NCI-H1694 (cell line): Measurements from ENCODE around the gene STN1.
A peak's percentile ranks its signal among the peaks of the same experiment; 100 is the strongest.

Experiments
- DNase-seq: peaks from one replicate; lab custom pipeline; 2025; lab: John Stamatoyannopoulos, UW

STN1 gene

DNA sequence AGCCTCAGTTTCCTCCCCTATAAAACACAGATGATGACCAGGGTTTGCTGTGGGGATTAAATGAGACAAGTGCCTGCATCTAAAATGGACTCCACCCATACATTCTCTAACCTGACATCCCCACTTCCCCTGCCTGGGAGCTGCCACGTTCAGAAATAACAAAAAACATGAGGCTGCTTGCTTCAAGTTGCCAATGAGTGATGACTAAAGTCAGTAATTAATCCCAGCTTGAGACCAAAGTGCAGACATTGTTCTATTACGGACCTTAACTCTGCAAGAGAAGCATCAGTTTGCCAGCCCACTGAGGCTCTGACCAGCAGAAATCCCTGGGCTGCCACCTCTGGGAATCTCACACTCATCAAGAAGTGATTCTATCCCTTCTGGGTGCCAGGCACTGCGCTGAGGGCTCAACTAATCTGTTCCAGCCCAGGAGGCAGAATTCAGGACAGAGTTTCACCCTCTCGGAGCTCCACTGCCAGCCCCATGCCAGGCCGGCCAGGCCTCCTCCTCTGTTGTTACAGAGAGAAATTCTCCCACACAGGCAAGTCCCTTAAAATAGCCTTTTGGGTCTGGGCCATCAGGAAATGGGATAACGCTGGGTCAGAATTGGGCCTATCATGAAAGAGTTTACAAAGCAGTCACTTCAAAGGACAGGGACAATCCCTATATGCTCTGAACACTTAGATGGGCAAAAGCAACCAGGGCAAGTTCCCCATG is 74.0 kb downstream of the STN1 start:
- no peak for DNase-seq

DNA sequence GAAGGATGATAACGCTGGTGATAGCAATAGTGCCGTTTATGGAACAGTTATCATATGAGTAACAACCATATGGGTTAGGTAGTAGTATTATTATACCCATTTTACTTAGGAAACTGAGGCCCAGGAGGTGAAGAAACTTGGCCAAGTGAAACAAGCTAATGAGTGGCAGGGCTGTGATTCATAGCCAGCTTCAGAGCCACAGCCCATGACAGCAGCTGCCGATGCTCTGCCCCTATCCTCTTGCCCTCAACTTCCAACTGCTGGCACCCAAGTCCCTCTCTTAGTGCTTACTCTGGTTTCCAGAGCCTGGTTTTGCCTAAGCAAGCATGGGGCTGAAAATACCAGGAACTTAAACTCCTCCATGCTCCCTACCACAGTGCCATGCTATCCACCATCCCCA is 74.9 kb downstream of the STN1 start:
- DNase-seq: no peak

DNA sequence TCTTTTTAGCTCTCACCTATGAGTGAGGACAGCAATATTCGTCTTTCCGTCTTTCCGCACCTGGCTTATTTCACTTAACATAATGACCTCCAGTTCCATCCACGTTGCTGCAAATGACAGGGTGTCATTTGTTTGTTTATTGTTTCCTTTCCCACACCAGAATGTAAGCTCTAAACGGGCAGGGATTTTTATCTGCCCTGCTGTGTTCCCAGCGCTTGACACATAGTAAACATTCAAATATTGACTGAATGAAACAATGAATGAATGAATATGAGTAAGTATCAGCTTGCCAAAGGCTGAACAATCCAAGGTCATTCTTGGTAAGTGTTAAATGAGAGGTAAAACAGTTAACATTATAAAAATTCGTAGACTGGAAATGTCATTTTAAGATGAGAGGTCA is 75.4 kb downstream of the STN1 start:
- DNase-seq: no peak

DNA sequence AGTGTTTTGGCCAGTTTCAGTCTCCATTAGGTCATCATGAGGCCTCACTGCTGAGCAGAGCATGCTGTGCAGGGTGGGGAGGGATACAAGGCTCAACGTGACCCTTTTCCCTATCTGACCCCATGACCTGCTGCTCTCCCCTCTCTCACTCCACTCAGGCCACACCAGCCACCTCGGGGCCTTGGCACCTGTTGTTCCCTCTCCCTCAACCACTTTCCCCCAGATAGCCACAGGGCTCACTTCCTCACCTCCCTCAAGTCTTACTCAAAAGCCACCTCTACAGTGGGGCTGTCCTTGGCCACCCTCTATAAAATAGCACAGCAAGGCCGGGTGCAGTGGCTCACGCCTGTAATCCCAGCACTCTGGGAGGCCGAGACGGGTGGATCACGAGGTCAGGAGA is 76.5 kb downstream of the STN1 start:
- DNase-seq: no peak

DNA sequence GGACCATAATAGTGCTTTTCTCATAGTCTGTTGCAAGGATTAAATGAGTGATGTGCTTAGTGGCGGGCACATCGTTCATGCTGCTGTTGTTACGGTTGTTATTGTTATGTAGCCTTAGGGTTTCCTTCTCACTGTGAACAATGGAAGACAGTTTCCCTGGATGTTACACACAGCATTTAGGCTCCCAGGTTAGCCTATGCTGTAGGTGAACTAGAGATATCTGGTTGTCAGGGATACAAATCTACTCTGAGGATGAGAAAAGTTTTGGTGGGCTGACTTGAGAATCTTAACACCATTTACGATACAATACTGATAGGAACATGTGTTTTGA is 77.3 kb downstream of the STN1 start:
- no peak for DNase-seq

DNA sequence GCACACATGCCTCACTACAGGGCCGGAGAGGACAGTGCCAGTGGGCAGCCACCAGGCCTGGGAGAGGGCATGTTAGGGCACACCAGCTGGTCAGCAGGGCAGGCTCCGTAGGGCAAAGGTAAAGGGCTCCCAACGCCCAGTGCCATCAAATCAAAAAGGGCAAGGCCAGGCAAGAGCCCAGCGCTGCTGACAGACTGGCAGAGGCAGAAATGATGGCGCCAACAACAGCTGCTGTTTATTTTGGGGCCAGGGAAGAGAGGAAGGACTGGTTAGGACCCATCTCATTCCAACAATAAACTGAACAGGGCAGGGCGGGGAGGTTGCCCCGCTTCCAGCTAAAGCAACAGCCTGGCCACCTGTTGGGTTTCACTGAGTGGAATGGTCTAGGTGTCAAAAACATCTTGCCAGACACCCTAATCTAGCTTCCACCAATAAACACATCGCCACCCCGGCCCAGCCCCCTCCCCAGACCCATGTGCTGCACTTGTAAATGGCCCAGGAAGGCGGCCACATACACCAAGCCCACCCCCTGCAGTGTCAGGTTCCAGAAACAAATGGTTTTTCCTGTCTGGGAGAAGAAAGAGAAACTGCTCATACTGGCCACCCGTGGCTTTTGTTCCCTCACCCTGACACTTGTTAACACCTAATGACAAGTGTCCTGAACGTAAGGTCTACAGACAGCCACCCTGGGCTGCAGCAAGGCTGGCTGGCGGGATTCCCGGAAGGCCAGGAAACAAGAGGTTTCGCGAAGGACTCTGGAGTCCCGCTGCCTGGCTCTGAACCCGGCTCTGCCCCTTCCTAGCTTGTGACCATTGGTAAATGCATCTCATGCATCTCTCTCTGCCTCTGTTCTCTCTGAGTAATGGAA is 77.9 kb downstream of the STN1 start:
- DNase-seq: peak; percentile 93

DNA sequence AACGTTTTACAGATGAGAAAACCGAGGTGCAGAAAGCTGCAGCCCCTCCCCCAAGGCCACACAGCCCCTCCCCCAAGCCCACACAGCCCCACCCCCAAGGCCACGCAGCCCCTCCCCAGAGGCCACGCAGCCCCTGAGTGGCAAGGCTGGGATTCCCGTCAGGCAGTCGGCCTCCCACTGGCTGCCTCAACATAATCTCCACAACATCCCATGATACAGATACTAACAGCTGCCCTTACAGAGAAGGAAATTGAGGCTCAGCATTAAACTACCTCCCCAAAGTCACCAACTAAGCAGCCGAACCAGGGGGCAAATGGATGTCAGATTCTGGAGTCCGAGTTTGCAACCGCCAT is 78.5 kb downstream of the STN1 start:
- no peak for DNase-seq

DNA sequence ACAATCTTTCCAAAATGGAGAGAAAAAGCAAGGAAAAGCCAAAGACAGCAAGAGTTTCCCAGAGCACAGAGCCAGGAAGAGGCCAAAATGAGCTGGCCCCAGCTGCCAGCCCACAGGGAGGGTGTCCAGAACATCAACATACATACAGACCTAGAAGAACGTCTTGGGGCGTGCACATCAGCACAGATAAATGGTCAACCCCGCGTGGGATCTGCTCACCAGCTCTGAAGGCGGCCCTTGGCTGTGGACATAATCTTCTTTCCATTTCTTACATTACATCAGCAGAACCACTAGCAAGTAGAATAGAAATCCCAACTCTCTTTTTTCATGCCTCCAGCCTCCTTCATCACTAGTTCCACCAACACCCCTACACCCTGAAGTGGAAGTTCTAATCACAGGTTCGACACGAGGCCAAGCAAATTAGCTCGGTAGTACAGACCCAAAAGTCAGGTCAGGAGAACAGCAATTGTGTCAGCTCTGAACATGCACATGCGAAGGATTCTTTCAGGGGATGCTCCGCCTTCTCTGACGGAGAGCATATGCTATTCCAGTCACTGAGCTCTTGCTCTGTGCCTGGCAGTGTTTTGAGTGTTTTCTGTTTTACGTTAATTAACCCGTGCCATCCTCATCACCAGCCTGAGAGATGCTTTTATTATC is 79.0 kb downstream of the STN1 start:
- DNase-seq: peak; percentile 54

DNA sequence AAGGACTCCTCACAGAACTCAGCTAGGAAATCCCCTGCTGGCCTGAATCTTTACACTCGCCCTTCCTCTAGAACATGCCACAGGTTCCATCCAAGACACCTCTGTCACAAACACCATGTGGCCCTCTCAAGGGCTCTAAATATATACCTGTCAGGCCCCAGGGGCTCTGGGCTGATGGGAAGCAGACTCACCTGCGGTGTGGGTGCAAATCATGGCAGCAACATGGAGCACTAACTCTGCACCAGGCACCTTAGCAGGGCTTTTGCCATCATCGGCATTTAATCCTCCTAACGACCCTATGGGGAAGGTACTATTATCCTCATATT is 80.0 kb downstream of the STN1 start:
- no peak for DNase-seq

DNA sequence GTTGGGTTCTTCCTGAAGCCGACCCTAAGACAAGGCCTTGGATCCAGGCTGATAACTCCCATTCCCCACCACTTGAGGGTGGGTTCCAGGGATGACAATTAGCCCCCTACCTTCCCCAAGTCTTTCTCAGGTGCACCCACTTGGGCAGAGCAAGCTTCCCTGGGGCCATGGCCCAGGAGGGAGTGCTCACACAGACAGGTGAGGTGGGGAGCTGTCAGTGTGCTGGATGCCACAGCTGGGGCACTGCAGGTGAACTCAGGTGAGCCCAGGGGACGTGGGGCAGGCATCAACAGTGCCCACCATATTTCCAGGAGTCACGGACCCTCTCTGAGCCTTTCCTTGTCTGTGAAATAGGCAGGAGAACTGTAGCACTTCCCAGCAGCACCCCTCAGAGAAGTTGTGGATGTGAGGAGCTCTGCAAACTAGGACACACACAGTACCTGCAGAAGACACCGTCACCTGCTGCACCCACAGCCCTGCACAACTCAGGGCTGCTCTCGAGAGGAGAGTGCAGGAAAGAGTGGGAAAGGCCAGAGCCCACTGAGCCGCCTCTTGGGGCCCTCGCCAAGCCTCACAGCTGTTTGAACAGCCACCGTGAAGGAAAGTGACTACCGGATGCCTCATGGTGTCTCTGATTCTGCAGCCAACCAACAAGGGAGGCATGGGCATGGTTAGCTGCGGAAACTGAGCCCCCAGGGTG is 80.5 kb downstream of the STN1 start:
- DNase-seq: no peak

DNA sequence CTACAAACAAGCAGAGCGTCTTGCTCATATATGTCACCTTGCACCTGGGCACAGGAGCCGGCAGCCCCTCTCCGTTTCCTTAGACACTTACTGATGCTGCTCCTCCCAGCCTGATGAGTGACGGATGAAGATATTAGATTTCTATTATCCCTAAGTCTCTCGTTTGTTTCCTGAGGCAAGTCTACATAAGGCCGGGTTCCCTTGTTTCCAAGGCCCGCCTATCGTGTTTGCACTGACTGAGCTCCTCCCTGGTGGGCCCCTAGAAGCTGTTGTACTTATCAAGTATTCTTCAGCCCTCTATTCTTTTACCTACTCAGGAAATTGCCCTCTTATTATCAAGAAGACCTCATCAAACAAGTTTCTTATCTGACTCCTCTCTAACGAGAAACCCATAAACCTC is 81.1 kb downstream of the STN1 start:
- DNase-seq: no peak

DNA sequence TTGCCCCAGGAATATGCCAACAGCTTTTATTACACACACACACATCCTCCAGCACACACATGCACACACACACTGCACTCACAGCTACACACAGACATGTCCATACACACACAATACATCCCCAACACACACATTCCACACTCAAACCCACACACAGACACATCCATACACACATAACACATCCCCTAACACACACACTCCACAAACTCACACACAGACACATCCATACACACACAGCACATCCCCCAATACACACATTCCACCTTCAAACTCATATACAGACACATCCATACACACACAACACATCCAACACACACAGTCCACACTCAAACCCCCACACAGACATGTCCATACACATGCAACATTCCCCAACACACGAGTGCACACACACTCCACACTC is 81.7 kb downstream of the STN1 start:
- no peak for DNase-seq

DNA sequence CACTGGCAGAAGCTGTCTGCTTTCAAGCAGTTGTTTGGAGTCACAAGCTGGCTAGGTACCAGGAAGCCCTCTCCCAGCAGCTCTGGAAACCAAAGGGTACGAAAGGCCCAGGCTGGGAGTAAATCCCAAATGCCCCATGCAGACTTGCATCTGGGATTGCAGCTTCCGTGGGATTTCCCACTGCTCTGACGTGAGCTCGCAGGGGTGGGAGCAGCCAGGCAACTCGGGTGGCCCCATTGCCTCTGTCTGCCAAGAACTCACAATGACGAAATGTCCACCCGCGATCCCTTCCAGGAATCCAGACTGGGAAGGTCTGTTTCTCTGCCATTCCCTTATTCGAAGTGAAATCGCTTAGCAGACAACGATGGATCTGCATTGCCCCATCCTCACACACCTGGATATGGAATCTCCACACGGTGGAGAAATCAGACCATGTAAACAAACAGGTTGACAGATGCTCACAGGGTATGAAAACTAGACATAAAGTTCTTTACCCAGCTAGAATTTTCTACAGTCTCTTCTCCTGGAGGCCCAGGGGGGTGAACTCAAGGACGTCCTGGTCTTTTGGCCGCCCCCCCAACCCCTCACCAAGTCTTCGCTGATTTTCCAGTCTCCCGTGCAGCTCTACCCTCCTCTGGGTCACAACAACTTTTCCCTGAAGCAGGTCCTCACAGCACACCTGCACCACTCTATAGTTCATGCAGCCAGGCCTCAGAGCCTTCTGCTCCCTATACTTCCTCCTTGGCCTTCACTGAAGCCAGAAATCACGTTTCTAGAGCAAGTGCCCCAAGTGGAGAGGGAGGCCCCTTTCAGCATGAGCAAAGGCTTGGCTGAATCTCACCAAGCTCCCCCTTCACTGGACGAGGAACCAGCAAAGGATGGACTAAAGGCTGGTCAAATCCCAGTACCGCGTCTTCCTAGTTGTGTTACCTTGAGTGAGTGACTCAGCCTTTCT is 82.6 kb downstream of the STN1 start:
- DNase-seq: no peak

DNA sequence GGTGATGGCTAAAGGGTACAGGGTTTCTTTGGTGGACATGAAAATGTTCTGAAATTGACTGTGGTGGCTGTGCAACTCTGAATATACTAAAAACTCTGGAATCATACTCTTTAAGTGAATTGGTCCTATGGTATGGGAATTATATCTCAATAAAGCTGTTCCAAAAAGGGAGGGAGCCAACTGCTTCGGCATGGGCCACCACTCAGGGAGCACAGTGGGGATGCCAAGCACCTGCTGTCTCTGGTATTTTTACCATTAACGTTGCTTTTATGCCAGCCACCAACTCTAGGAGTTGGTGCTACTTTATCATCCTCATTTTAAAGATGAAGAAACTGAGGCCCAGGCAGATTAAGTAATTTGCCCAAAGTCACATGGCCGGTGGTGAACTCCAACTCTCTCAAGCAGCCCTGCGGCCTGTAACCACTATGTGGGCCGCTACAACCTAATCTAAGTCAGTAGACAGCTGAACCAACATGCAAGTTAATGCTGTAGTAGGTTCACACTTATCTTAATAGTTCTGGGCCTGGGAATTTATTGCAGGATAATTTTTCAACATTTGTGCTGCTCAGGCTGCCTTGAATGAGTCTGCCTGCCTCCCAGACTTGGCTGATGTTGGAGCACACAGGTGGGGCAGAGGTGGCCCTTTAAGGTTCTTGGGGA is 83.4 kb downstream of the STN1 start:
- DNase-seq: no peak

DNA sequence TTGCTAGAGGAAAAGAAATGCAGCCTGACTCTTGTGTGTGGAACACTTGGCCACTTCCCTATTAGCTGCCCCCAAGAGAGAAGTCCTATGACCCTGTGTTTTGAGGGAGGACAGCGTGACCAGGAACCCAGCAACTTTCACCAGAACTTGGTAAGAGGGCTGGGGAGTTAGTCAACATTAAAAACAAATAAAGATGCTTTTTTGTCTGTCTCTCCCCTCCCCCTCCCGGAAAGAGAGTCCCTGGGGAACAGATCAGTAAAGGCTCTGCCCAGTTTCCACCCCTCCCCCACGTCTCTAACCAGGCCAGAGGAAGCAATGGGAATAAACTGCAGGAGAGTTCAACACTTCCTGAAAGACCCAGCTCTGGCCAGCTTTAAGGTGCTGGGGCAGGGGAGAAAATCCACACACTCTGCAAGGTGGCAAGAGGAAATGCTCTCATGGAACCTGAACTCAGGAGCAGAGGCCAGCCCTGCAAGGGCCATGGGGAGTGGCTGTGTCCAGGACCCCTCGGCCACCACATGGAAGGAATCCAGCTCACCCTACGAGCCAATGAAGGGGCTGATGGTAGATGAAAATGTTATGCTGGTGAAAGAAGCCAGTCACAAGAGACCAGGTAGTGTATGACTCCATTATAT is 84.1 kb downstream of the STN1 start:
- DNase-seq: no peak

DNA sequence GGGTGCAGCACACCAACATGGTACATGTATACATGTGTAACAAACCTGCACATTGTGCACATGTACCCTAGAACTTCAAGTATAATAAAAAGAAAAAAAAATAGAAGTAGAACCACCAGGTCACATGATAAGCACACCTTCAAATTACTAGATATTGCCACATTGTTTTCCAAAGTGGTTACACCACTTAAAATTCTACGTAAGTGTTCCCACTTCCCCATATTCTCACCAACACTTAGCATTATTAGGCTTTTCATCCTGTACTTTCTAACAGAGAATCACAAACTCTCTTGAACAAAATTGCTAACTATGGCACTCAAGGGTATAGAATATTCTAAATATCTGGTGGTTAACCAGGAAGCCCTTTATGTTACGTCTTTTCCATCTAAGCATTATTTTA is 85.2 kb downstream of the STN1 start:
- no peak for DNase-seq
